Adrenal gland (tissue), 12 donors: ENCODE measurements around the gene CXCL3. TPM values are rescaled to one million over a fixed set of nuclear protein-coding genes. Genes with fewer than 3 reads are reported as not detected.

ENCODE experiments used
- DNase-seq, 7 donors: peaks; one replicate each; pipeline ENCODE4 v3.0.0-alpha.2; 2019 to 2020
- H3K27ac ChIP-seq, 5 donors: fragments of 200-600 bp; sonication (generic) in 4 of 5; 1 replicate in 3 of 5; 2 replicates in 2 of 5; pipeline versions ENCODE4 v1.5.1 to v1.8.0; 2016 to 2020; ENCODE audit warnings: mild to moderate bottlenecking in 1 of 5
- H3K27me3 ChIP-seq: fragments of 200-600 bp; 2 replicates; pipeline ENCODE4 v1.8.0; 2021
- H3K36me3 ChIP-seq, 2 donors: fragments of 200-600 bp; replicated peaks in 1 of 2; 1 replicate in 1 of 2; 2 replicates in 1 of 2; pipeline versions ENCODE4 v1.5.1 to v1.8.0; 2018 to 2022
- H3K4me1 ChIP-seq, 2 donors: fragments of 200-600 bp; replicated peaks in 1 of 2; 1 replicate in 1 of 2; 2 replicates in 1 of 2; pipeline versions ENCODE4 v1.5.1 to v1.8.0; 2018 to 2021
- H3K4me3 ChIP-seq, 4 donors: fragments of 200-600 bp; sonication (generic) in 3 of 4; one replicate each; pipeline ENCODE4 v1.5.1; 2016 to 2018
- H3K9me3 ChIP-seq, 3 donors: fragments of 200-600 bp; sonication (generic) in 1 of 3; replicated peaks in 1 of 3; 1 replicate in 2 of 3; 2 replicates in 1 of 3; pipeline versions ENCODE4 v1.5.1 to v1.8.0; 2016 to 2021
- CTCF ChIP-seq, 6 experiments: fragments of 450-650 bp in 4 of 6; fragments of 200-600 bp in 2 of 6; sonication (generic) in 1 of 6; IDR thresholded peaks; 1 replicate in 5 of 6; 2 replicates in 1 of 6; pipeline versions ENCODE4 v1.5.1 to v1.8.0; 2016 to 2021; ENCODE audit warnings: antibody characterized with exemption in 6 of 6, mild to moderate bottlenecking in 2 of 6, moderate library complexity in 1 of 6
- POLR2A ChIP-seq, 2 donors: fragments of 450-650 bp; IDR thresholded peaks; one replicate each; pipeline ENCODE4 v1.6.1; 2017; ENCODE audit warnings: antibody characterized with exemption in 2 of 2, mild to moderate bottlenecking in 2 of 2, moderate library complexity in 1 of 2
- WGBS, 4 donors: extraction: QIAGEN DNeasy Blood & Tissue Kit in 2 of 4; methylation state at CpG; one replicate each; pipeline versions ENCODE4 v1.1.5 to v1.1.7; 2013 to 2017; 5-methylcytosine and 5-hydroxymethylcytosine counted together
- intact Hi-C, 2 donors: fragments of 100-400 bp; cut with DNase I; formaldehyde crosslinking; loops; one replicate each; pipeline versions ENCODE4 v1.14.1 to v1.15.0; 2022 to 2023
- polyA plus RNA-seq, 3 donors: library from polyadenylated mRNA; stranded (reverse); fragments of 200-250 nt in 2 of 3; fragments of 350-450 nt in 1 of 3; fragmentation: Illumina TruSeq in 1 of 3; extraction: RNeasy Lipid Tissue Mini Kit (QIAGEN cat#74804) in 1 of 3; gene quantifications; one replicate each; pipeline ENCODE4 v1.2.3, GENCODE V29; 2013 to 2014
- total RNA-seq, 9 donors: library from RNA; depleted of rRNA in 4 of 9; stranded (reverse); fragments of >200 nt in 4 of 9; fragments of 120-200 nt in 1 of 9; fragmentation: NEBNext Ultra II Directional in 1 of 9; extraction: Animal tissue kit (Norgen Biotek cat#: 25700) in 1 of 9; gene quantifications; one replicate each; pipeline versions ENCODE4 v1.1.0 to v1.2.4, GENCODE V29; 2013 to 2023
- donor health status: healthy with polysubstance abuse.
- donor health status: Bipolar disorder and iron deficiency.
- donor health status: DM: yes; HTN: yes; CAD: no.
- donor health status: DM: no; HTN: no; CAD: no.
- donor health status: DM: no; HTN: no; CAD: no.
- donor health status: DM: yes; HTN: yes; CAD: no.

The CXCL3 gene
- total and polyA plus RNA-seq, 12 donors, result 0.13 to 1.6 (median 0.42) TPM; not detected in 3

- H3K4me1 ChIP-seq, result no peaks in the 10 kb centered on the region
- 40 to 55% (median 51%) methylated on average over 1 of the region's 1 CpG for WGBS, 4 donors
- H3K27me3 ChIP-seq, result no peaks in the 10 kb centered on the region
- no peaks in the 10 kb centered on the region for H3K9me3 ChIP-seq
- no peak overlapping the region for H3K27ac ChIP-seq
- no peak for DNase-seq
- H3K36me3 ChIP-seq, result no peaks in the 10 kb centered on the region
- TF ChIP-seq POLR2A (IDR thresholded peaks at IDR 0.05) (no peak), CTCF (IDR thresholded peaks at IDR 0.05) (no peak)
- H3K4me3 ChIP-seq, result no peak overlapping the region
- intact Hi-C loops, result no loop called here
These were observed 25.4 kb upstream of the CXCL3 start for GRCh38 chr4:74063859-74064258.

- Histone ChIP-seq H3K4me3 (no peak overlapping the region), H3K27ac (no peak overlapping the region), H3K9me3 (no peaks in the 10 kb centered on the region), H3K27me3 (no peaks in the 10 kb centered on the region), H3K36me3 (no peaks in the 10 kb centered on the region), H3K4me1 (no peaks in the 10 kb centered on the region)
- intact Hi-C loops, result no loop called here
- no peak for TF ChIP-seq CTCF (IDR thresholded peaks at IDR 0.05)
- TF ChIP-seq POLR2A (IDR thresholded peaks at IDR 0.05), result no peak
- DNase-seq, result no peak
These were observed 24.5 kb upstream of the CXCL3 start for GRCh38 chr4:74062953-74063352.

GRCh38 chr4:74061430-74061829 is 22.9 kb upstream of the CXCL3 start:
- H3K36me3 ChIP-seq, result no peaks in the 10 kb centered on the region
- H3K9me3 ChIP-seq, result no peaks in the 10 kb centered on the region
- TF ChIP-seq CTCF (IDR thresholded peaks at IDR 0.05) (no peak), POLR2A (IDR thresholded peaks at IDR 0.05) (no peak)
- H3K4me1 ChIP-seq, result no peaks in the 10 kb centered on the region
- H3K27me3 ChIP-seq, result no peaks in the 10 kb centered on the region
- no peak overlapping the region for H3K27ac ChIP-seq
- H3K4me3 ChIP-seq, result no peak overlapping the region
- no peak for DNase-seq
- intact Hi-C loops, result no loop called here

GRCh38 chr4:74059161-74059829 is 20.8 kb upstream of the CXCL3 start:
- H3K36me3 ChIP-seq, result no peaks in the 10 kb centered on the region
- 50 to 57% (median 52%) methylated on average over 2 of the region's 2 CpGs for WGBS, 4 donors
- H3K27ac ChIP-seq, result no peak overlapping the region
- H3K9me3 ChIP-seq, result no peaks in the 10 kb centered on the region
- no peak for DNase-seq
- TF ChIP-seq POLR2A (IDR thresholded peaks at IDR 0.05) (no peak), CTCF (IDR thresholded peaks at IDR 0.05) (no peak)
- intact Hi-C loops, result no loop called here
- H3K4me1 ChIP-seq, result no peaks in the 10 kb centered on the region
- H3K27me3 ChIP-seq, result no peaks in the 10 kb centered on the region
- no peak overlapping the region for H3K4me3 ChIP-seq
